ENCODE data around the gene WWOX.

The WWOX gene

GRCh38 chr16:78326731-78327130 is 227.3 kb downstream of the WWOX start:
- Histone ChIP-seq H3K4me1 (ENCODE audit: control insufficient read depth, insufficient read depth, low read length) (no peaks in the 10 kb centered on the region), H3K9ac (ENCODE audit: low read length) (no peak overlapping the region), H3K9me3 (ENCODE audit: control insufficient read depth, low read length) (no peaks in the 10 kb centered on the region), H3K4me3 (ENCODE audit: low read length) (no peak overlapping the region), H3K27me3 (replicated peaks; ENCODE audit: control insufficient read depth, insufficient read depth, low read length) (no peaks in the 10 kb centered on the region), H3K36me3 (ENCODE audit: control insufficient read depth, insufficient read depth, low read length, severe bottlenecking) (no peaks in the 10 kb centered on the region)
- DNase-seq (ENCODE audit: low read depth) = no peak

GRCh38 chr16:78331731-78332130 is 232.3 kb downstream of the WWOX start:
- Histone ChIP-seq H3K27me3 (replicated peaks; ENCODE audit: control insufficient read depth, insufficient read depth, low read length) (no peaks in the 10 kb centered on the region), H3K9ac (ENCODE audit: low read length) (no peak overlapping the region), H3K4me1 (ENCODE audit: control insufficient read depth, insufficient read depth, low read length) (no peaks in the 10 kb centered on the region), H3K36me3 (ENCODE audit: control insufficient read depth, insufficient read depth, low read length, severe bottlenecking) (no peaks in the 10 kb centered on the region), H3K4me3 (ENCODE audit: low read length) (no peak overlapping the region), H3K9me3 (ENCODE audit: control insufficient read depth, low read length) (no peaks in the 10 kb centered on the region)
- DNase-seq (ENCODE audit: low read depth) = no peak

GRCh38 chr16:78333808-78334207 is 234.4 kb downstream of the WWOX start:
- no peak for DNase-seq (ENCODE audit: low read depth)
- Histone ChIP-seq H3K9me3 (ENCODE audit: control insufficient read depth, low read length) (no peaks in the 10 kb centered on the region), H3K36me3 (ENCODE audit: control insufficient read depth, insufficient read depth, low read length, severe bottlenecking) (no peaks in the 10 kb centered on the region), H3K4me3 (ENCODE audit: low read length) (no peak overlapping the region), H3K9ac (ENCODE audit: low read length) (no peak overlapping the region), H3K27me3 (replicated peaks; ENCODE audit: control insufficient read depth, insufficient read depth, low read length) (no peaks in the 10 kb centered on the region), H3K4me1 (ENCODE audit: control insufficient read depth, insufficient read depth, low read length) (no peaks in the 10 kb centered on the region)

GRCh38 chr16:78340590-78340989 is 241.1 kb downstream of the WWOX start:
- Histone ChIP-seq H3K9ac (ENCODE audit: low read length) (no peak overlapping the region), H3K27me3 (replicated peaks; ENCODE audit: control insufficient read depth, insufficient read depth, low read length) (no peaks in the 10 kb centered on the region), H3K4me3 (ENCODE audit: low read length) (no peak overlapping the region), H3K4me1 (ENCODE audit: control insufficient read depth, insufficient read depth, low read length) (no peaks in the 10 kb centered on the region), H3K9me3 (ENCODE audit: control insufficient read depth, low read length) (no peaks in the 10 kb centered on the region), H3K36me3 (ENCODE audit: control insufficient read depth, insufficient read depth, low read length, severe bottlenecking) (no peaks in the 10 kb centered on the region)
- no peak for DNase-seq (ENCODE audit: low read depth)

- no peaks in the 10 kb centered on the region for H3K9me3 ChIP-seq (ENCODE audit: control insufficient read depth, low read length)
These were observed 248.6 kb downstream of the WWOX start for GRCh38 chr16:78348068-78348467.

GRCh38 chr16:78348886-78349285 is 249.4 kb downstream of the WWOX start:
- no peak overlapping the region for H3K9ac ChIP-seq (ENCODE audit: low read length)
- no peak for DNase-seq (ENCODE audit: low read depth)

More at GRCh38 chr16:78348068-78348467, 248.6 kb downstream of the WWOX start:
- Histone ChIP-seq H3K27me3 (replicated peaks; ENCODE audit: control insufficient read depth, insufficient read depth, low read length) (no peaks in the 10 kb centered on the region), H3K4me3 (ENCODE audit: low read length) (no peak overlapping the region), H3K36me3 (ENCODE audit: control insufficient read depth, insufficient read depth, low read length, severe bottlenecking) (no peaks in the 10 kb centered on the region), H3K4me1 (ENCODE audit: control insufficient read depth, insufficient read depth, low read length) (no peaks in the 10 kb centered on the region), H3K9ac (ENCODE audit: low read length) (no peak overlapping the region)
- DNase-seq (ENCODE audit: low read depth) = no peak

GRCh38 chr16:78352184-78352583 is 252.7 kb downstream of the WWOX start:
- H3K9me3 ChIP-seq (ENCODE audit: control insufficient read depth, low read length) = no peaks in the 10 kb centered on the region

More at GRCh38 chr16:78348886-78349285, 249.4 kb downstream of the WWOX start:
- Histone ChIP-seq H3K4me1 (ENCODE audit: control insufficient read depth, insufficient read depth, low read length) (no peaks in the 10 kb centered on the region), H3K36me3 (ENCODE audit: control insufficient read depth, insufficient read depth, low read length, severe bottlenecking) (no peaks in the 10 kb centered on the region), H3K27me3 (replicated peaks; ENCODE audit: control insufficient read depth, insufficient read depth, low read length) (no peaks in the 10 kb centered on the region), H3K9me3 (ENCODE audit: control insufficient read depth, low read length) (no peaks in the 10 kb centered on the region), H3K4me3 (ENCODE audit: low read length) (no peak overlapping the region)

GRCh38 chr16:78353640-78354275 is 254.3 kb downstream of the WWOX start:
- H3K4me3 ChIP-seq (ENCODE audit: low read length) = no peak overlapping the region
- H3K9me3 ChIP-seq (ENCODE audit: control insufficient read depth, low read length) = no peaks in the 10 kb centered on the region
- no peaks in the 10 kb centered on the region for H3K4me1 ChIP-seq (ENCODE audit: control insufficient read depth, insufficient read depth, low read length)
- H3K36me3 ChIP-seq (ENCODE audit: control insufficient read depth, insufficient read depth, low read length, severe bottlenecking) = no peaks in the 10 kb centered on the region
- no peak for DNase-seq (ENCODE audit: low read depth)
- H3K9ac ChIP-seq (ENCODE audit: low read length) = no peak overlapping the region
- no peaks in the 10 kb centered on the region for H3K27me3 ChIP-seq (replicated peaks; ENCODE audit: control insufficient read depth, insufficient read depth, low read length)

More at GRCh38 chr16:78352184-78352583, 252.7 kb downstream of the WWOX start:
- Histone ChIP-seq H3K4me1 (ENCODE audit: control insufficient read depth, insufficient read depth, low read length) (no peaks in the 10 kb centered on the region), H3K27me3 (replicated peaks; ENCODE audit: control insufficient read depth, insufficient read depth, low read length) (no peaks in the 10 kb centered on the region), H3K36me3 (ENCODE audit: control insufficient read depth, insufficient read depth, low read length, severe bottlenecking) (no peaks in the 10 kb centered on the region), H3K4me3 (ENCODE audit: low read length) (no peak overlapping the region), H3K9ac (ENCODE audit: low read length) (no peak overlapping the region)
- DNase-seq (ENCODE audit: low read depth) = no peak

- no peaks in the 10 kb centered on the region for H3K36me3 ChIP-seq (ENCODE audit: control insufficient read depth, insufficient read depth, low read length, severe bottlenecking)
- no peak overlapping the region for H3K9ac ChIP-seq (ENCODE audit: low read length)
- H3K4me1 ChIP-seq (ENCODE audit: control insufficient read depth, insufficient read depth, low read length) = no peaks in the 10 kb centered on the region
- H3K4me3 ChIP-seq (ENCODE audit: low read length) = no peak overlapping the region
- no peaks in the 10 kb centered on the region for H3K27me3 ChIP-seq (replicated peaks; ENCODE audit: control insufficient read depth, insufficient read depth, low read length)
- DNase-seq (ENCODE audit: low read depth) = no peak
- no peaks in the 10 kb centered on the region for H3K9me3 ChIP-seq (ENCODE audit: control insufficient read depth, low read length)
These were observed 263.2 kb downstream of the WWOX start for GRCh38 chr16:78362524-78363135.

GRCh38 chr16:78363843-78364555 is 264.5 kb downstream of the WWOX start:
- H3K4me3 ChIP-seq (ENCODE audit: low read length) = no peak overlapping the region
- H3K27me3 ChIP-seq (replicated peaks; ENCODE audit: control insufficient read depth, insufficient read depth, low read length) = no peaks in the 10 kb centered on the region
- no peak overlapping the region for H3K9ac ChIP-seq (ENCODE audit: low read length)
- H3K9me3 ChIP-seq (ENCODE audit: control insufficient read depth, low read length) = no peaks in the 10 kb centered on the region
- H3K4me1 ChIP-seq (ENCODE audit: control insufficient read depth, insufficient read depth, low read length) = no peaks in the 10 kb centered on the region
- H3K36me3 ChIP-seq (ENCODE audit: control insufficient read depth, insufficient read depth, low read length, severe bottlenecking) = no peaks in the 10 kb centered on the region
- no peak for DNase-seq (ENCODE audit: low read depth)

GRCh38 chr16:78364556-78364880 is 265.1 kb downstream of the WWOX start:
- Histone ChIP-seq H3K9ac (ENCODE audit: low read length) (no peak overlapping the region), H3K4me3 (ENCODE audit: low read length) (no peak overlapping the region), H3K36me3 (ENCODE audit: control insufficient read depth, insufficient read depth, low read length, severe bottlenecking) (no peaks in the 10 kb centered on the region), H3K4me1 (ENCODE audit: control insufficient read depth, insufficient read depth, low read length) (no peaks in the 10 kb centered on the region), H3K9me3 (ENCODE audit: control insufficient read depth, low read length) (no peaks in the 10 kb centered on the region), H3K27me3 (replicated peaks; ENCODE audit: control insufficient read depth, insufficient read depth, low read length) (no peaks in the 10 kb centered on the region)
- no peak for DNase-seq (ENCODE audit: low read depth)
